Posterior cingulate gyrus (tissue), 11 donors: ENCODE data around the gene RAPGEF4.

Experiments
- DNase-seq, 10 donors: peaks; one replicate each; pipeline versions ENCODE4 v3.0.0 to v3.0.0-alpha.2; 2020 to 2021; ENCODE audit warnings: mixed read lengths in 3 of 10
- intact Hi-C: fragments of 100-400 bp; cut with DNase I; formaldehyde crosslinking; loops from one replicate; pipeline ENCODE4 v1.15.1; 2023

RAPGEF4 gene

DNA sequence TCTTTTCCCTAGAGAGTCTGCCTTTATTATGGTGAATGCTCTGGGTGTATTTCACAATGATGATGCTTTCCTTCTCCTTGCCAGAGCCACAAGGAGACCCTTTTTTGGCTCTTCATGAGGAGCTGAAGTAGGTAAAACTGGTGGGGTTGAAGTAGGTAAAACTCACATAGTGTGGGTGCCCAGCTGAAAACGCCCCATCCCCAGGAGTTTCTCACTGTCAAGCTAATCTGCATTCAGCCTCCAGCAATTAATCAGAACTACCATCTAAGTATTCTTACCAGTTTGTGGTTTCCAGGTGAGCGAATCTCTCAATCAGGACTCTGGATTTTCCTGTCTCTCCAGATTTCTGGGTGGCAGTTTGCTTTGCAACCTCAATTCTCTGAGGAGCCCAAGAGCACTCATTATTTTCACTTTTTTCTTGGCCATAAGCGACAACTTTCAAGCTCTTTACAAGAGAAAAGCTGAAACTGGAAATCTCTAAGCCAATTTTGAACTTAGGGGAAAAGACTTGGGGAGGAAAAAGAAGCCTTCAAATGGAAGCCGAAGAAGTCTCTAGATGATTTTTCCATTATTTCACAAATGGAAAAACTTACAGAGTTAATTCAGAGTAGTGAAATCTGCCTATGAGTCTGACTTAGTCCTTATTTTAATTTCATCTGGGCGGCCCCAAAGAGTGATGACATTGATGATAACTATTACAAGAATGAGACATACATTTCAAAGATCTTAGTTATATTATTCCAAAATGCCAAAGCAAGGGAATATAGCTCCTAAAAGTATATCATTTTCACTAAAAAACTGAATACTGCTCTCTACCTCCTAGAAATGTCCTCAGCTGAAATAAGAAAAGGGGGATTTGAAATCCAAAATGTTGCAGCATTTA is 218.6 kb downstream of the RAPGEF4 start:
- intact Hi-C loops = no loop called here
- DNase-seq = no peak

- intact Hi-C loops = no loop called here
- DNase-seq = no peak
Observed at GRCh38 chr2:172955587-172955986, 219.9 kb downstream of the RAPGEF4 start.

GRCh38 chr2:172957734-172958133 is 222.1 kb downstream of the RAPGEF4 start:
- intact Hi-C loops = no loop called here
- DNase-seq = no peak

DNA sequence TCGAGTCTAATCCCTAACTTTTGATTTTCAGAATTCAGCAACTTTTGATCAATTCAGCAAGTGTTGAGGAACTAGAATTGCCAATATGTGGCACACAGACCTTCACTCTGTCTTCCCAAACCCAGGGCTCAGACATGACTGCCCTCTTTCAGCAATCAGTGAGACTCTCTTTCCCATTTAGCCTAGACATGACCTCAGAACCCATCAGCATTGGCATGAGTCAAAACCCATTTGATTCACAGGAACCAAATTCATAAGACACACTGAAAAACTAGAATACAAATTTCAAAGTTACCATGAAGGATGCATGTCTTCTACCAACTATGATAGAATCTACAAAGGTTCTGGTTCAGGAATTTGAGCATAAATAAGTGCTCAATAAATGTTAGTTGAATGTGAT is 226.4 kb downstream of the RAPGEF4 start:
- intact Hi-C loops = no loop called here
- no peak for DNase-seq

- no peak for DNase-seq
Observed at GRCh38 chr2:172962824-172963223, 227.2 kb downstream of the RAPGEF4 start.

DNA sequence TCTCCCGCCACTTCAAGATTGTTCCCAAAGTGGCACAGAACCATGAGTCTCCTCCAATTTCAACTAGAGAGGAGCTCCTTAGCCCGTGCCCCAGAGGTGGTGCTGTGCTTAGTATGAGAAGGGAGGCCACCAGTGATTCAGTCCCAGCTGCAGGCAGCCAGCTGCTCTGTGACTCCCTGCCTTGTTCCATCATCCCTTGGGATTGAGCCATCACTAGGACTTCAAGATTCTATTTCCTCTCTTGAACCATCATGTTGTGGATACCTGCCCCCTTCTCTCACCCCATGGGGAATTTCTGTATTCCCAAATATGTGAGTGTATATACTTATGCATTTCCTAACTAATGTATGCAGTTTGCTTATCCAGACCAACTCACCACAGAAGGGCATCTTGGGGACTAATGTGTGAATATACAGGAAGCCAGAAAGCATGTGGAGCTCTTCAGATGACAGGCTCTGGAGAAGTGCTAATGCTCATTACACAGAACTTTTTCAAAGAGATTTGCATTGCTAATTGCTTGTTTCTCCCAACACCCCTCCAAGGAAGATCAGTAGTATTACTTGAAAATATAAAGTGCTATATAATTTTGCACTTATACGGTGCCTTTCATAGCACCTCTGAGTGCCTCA is 229.0 kb downstream of the RAPGEF4 start:
- no peak for DNase-seq
- intact Hi-C loops = no loop called here

More at GRCh38 chr2:172962824-172963223, 227.2 kb downstream of the RAPGEF4 start:
- intact Hi-C loops = no loop called here

DNA sequence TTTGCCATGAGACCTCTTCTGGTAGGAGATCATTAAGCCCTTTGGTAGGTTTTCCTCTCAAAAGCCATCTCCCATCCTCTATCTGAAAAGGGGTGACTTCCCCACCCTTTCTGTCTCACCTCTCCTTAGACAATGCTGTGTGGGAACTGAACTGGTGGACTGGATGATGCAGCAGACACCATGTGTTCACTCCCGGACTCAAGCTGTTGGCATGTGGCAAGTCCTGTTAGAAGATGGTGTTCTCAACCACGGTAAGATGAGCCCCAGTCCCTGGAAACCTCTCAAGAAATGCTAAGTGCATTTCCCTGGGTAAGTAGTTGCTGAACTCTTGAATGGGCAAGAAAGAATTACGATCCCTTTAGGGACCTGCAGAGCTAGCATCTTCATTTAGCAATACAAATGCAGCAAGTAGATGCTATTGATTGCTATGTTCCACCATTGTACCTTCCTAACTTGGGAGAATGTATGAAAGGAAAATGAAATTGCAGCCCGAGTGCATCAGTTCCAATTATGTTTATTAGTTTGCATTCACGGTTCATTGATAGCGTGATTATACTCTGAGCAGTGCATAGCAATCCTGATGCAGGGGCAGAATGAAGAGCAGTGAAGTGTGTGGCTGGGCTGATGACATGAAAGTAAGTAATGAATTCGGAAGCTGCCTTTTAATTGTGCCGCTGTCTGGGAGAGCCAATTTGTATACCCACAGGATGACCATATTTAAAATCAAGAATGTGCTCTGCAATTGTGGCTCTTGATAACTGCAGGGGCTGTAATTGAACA is 230.0 kb downstream of the RAPGEF4 start:
- intact Hi-C loops = no loop called here
- DNase-seq = no peak

- DNase-seq = no peak
Observed at GRCh38 chr2:172967036-172967982, 231.7 kb downstream of the RAPGEF4 start.

DNA sequence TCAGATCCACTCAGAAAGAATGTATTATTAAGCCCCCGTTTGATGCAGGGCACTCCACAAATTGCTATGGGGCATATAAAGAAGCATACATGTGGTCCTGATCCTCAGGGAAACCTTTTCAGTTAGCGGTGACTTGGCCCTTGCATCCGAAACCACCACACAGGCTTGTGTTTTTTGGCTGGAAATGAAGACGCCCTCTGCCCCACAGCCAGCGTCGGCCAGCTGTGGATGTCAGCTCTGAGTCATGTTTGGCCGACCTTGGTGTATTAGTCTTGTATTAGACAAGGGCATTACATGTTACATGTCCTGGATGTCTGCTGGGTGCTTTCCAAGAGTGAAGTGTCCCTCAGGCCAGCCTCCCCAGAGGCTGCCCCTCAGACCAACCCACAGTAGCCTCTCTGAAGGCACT is 232.4 kb downstream of the RAPGEF4 start:
- no peak for DNase-seq
- intact Hi-C loops = no loop called here

More at GRCh38 chr2:172967036-172967982, 231.7 kb downstream of the RAPGEF4 start:
- intact Hi-C loops = no loop called here

DNA sequence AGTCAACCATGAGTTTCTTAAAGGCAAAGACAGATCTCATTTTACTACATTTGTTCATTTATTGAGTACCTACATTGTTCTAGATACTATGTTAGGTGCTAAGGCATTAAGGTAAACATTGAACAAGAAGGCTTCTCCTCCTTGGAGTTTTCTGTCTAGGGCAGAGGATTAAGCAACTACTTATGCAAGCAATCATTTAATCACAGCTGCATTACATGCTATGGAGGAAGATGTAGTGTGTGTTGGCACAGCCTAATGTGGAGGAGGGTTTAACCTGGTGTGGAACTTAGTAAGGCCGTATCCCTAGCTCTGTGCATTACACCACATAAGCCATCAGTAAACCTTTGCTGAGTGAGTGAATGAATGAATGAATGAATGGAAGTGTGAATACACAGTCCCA is 233.5 kb downstream of the RAPGEF4 start:
- intact Hi-C loops = no loop called here
- DNase-seq = no peak

DNA sequence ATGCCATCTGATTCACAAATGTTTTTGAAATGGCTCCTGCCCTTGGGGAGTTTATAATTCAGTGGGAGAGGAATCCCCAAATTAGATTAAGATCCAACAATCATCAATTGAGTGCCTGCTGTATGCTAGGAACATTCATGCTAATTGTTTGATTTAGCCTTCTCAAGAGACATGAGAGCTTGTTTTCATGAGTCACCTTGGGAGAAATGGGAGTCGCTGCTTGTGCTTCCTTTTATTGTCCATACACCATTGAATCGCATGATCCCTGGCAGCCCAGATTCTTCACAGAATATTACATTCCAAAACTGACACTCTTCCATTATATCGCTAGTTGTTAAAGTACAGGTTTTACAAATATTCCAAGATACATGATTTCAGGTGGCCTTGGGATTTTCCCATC is 234.0 kb downstream of the RAPGEF4 start:
- intact Hi-C loops = no loop called here
- no peak for DNase-seq

GRCh38 chr2:172970660-172971059 is 235.0 kb downstream of the RAPGEF4 start:
- DNase-seq = no peak
- intact Hi-C loops = no loop called here

GRCh38 chr2:172972005-172972619 is 236.5 kb downstream of the RAPGEF4 start:
- intact Hi-C loops = no loop called here
- peak in 1 of 10 donors; percentile 36 for DNase-seq

- intact Hi-C loops = no loop called here
- no peak for DNase-seq
Observed at GRCh38 chr2:172974762-172975161, 239.1 kb downstream of the RAPGEF4 start.

DNA sequence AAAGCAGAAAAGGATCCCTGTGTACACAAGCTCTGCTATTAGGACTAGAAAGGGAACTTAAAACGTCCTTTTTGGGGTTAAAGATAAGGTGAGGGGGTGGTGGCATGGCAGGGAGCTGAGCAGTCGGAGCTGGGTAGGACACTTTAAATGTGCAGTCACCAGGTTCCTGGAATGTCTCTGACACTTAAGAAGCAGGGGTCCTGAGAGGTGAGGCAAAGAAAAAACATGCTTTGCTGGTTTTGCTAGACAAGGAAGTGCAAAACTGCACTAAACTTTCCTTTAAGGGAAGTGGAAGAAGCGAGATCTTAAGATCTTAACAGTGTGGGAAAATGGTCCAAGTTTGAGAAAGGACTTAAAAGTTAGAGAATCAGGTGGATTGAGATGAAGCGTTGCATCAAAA is 240.5 kb downstream of the RAPGEF4 start:
- no peak for DNase-seq
- intact Hi-C loops = no loop called here

- no peak for DNase-seq
- intact Hi-C loops = no loop called here
Observed at GRCh38 chr2:172976816-172977215, 241.2 kb downstream of the RAPGEF4 start.

DNA sequence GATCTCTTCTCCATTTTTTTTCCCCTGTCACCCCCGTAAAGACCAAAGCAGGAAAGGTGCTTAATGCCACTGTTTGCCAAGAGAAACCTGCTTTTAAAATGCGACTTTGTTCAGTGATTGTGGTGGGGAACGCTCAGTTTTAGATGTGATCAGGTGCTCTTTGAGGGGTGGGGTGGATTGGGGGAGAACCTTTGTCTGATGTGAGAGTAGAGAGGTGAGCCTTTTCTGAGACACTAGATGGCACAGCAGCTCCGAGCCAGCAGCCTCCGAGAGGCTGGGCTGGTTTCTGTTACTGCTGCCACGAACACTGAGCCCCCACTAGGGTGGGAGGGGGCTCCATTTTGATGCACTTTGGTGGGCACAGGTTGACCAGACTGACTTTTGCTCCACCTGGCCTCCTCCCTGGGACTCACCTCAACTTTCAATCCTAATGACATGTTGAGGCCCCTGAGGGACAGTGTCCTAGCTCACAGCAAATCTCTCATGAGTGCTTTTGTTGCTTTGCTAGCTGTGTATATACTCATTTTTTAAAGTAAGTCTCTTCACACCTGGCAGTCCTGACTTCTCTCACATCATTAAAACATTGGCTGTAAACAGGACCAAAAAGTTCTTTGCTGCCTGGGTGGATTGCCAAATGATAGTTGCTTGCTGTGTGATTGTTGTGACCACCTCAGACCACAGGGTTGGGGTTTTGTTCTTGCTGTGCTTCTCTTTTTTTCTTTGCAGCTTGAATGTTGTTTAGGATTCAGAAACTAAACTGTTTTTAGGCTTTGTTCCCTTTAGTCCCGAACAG is 241.8 kb downstream of the RAPGEF4 start:
- intact Hi-C loops = no loop called here
- DNase-seq = peak in 1 of 10 donors; percentile 68

DNA sequence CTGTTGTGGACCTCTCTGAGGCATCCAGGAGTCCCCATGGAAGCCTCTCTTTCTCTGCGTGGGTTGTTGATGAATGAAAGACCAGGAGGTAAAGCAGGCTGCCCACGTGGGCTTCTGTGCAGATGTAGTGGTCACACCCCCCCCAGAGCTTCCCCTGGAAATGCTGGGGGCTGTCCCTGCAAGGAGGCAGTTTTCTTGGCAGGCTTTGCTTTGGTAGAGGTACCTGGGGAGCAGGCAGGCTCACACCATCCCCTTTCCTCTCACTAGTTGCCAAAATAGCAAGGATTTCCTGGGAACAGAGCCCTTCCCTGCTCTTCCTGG is 242.4 kb downstream of the RAPGEF4 start:
- no peak for DNase-seq

More for the DNA sequence above, 242.4 kb downstream of the RAPGEF4 start:
- intact Hi-C loops = no loop called here
